Endothelial cell of umbilical vein (primary cell): ENCODE measurements around the gene LOXL1. TPM values are rescaled to one million over a fixed set of nuclear protein-coding genes. Genes with fewer than 3 reads are reported as not detected.

Experiments used
- BruUV-seq: library from RNA; stranded (reverse); fragments of 400-500 nt; replicated peaks from 2 replicates; lab custom pipeline; 2021; lab: Mats Ljungman, UMichigan
- CTCF ChIA-PET: fragments of 300-600, 350-600 bp; sonication (Branson Sonifier 250); formaldehyde crosslinking; loops from one replicate; lab custom pipeline; 2021; ENCODE audit warnings: antibody characterized with exemption, inconsistent platforms; lab: Charles Lee
- POLR2A ChIA-PET: fragments of 300-600, 350-600 bp; sonication (Branson Sonifier 250); formaldehyde crosslinking; loops from one replicate; lab custom pipeline; 2021; ENCODE audit warnings: antibody characterized with exemption, inconsistent platforms; lab: Charles Lee
- DNase-seq: peaks from one replicate; pipeline ENCODE4 v3.0.0-alpha.2; 2011; ENCODE audit warnings: low read depth, low spot score
- FAIRE-seq: peaks from 2 replicates; lab custom pipeline; 2011; peaks lifted over from hg19 to GRCh38; lab: Jason Lieb, UNC
- H2AFZ ChIP-seq: 2 replicates; pipeline ENCODE4 v1.6.0; 2012; ENCODE audit warnings: low read depth, low read length, control low read depth, inconsistent platforms
- H3K27ac ChIP-seq: 2 replicates; pipeline ENCODE4 v1.5.1; 2011; ENCODE audit warnings: low read depth, mild to moderate bottlenecking, control low read depth, low read length, moderate library complexity; ENCODE audit not compliant: insufficient read depth
- H3K27me3 ChIP-seq, 2 experiments: 2 replicates each; pipeline versions ENCODE4 v1.6.0 to v1.6.1; 2011; ENCODE audit warnings: low read length in 2 of 2, mixed read lengths in 1 of 2; ENCODE audit not compliant: control insufficient read depth in 2 of 2, insufficient read depth in 2 of 2
- H3K36me3 ChIP-seq, 2 experiments: 2 replicates in 1 of 2; 3 replicates in 1 of 2; pipeline ENCODE4 v1.5.1; 2011; ENCODE audit warnings: low read length in 2 of 2, mild to moderate bottlenecking in 1 of 2, moderate library complexity in 1 of 2; ENCODE audit not compliant: control insufficient read depth in 2 of 2, insufficient read depth in 2 of 2; ENCODE audit errors: extremely low read depth in 1 of 2
- H3K4me1 ChIP-seq: 3 replicates; pipeline ENCODE4 v1.5.1; 2011; ENCODE audit warnings: mild to moderate bottlenecking, low read length; ENCODE audit not compliant: control insufficient read depth, insufficient read depth; ENCODE audit errors: extremely low read depth
- H3K4me2 ChIP-seq: 2 replicates; pipeline ENCODE4 v1.6.1; 2011; ENCODE audit warnings: low read length, control low read depth, mixed read lengths; ENCODE audit not compliant: insufficient read depth
- H3K4me3 ChIP-seq, 3 experiments: fragments of 200-600 bp in 1 of 3; sonication (generic), shearing (Covaris generic) in 1 of 3; replicated peaks in 1 of 3; 2 replicates each; pipeline ENCODE4 v1.5.1; 2011 to 2016; ENCODE audit warnings: control low read depth in 3 of 3, low read length in 3 of 3, mild to moderate bottlenecking in 2 of 3, inconsistent platforms in 1 of 3, low read depth in 1 of 3, moderate library complexity in 1 of 3; ENCODE audit not compliant: insufficient read depth in 1 of 3
- H3K79me2 ChIP-seq: 2 replicates; pipeline ENCODE4 v1.6.0; 2012; ENCODE audit warnings: low read length, inconsistent platforms; ENCODE audit not compliant: control insufficient read depth, insufficient read depth
- H3K9ac ChIP-seq: replicated peaks from 2 replicates; pipeline ENCODE3; 2011; ENCODE audit warnings: low read length, control low read depth; ENCODE audit not compliant: insufficient read depth; ENCODE audit errors: extremely low read depth
- H3K9me1 ChIP-seq: replicated peaks from 3 replicates; pipeline ENCODE4 v1.6.0; 2011; ENCODE audit warnings: mild to moderate bottlenecking, low read length; ENCODE audit not compliant: control insufficient read depth, insufficient read depth; ENCODE audit errors: extremely low read depth
- H3K9me3 ChIP-seq: replicated peaks from 2 replicates; pipeline ENCODE4 v1.5.1; 2012; ENCODE audit warnings: low read length, inconsistent platforms; ENCODE audit not compliant: control insufficient read depth, insufficient read depth
- H4K20me1 ChIP-seq: replicated peaks from 2 replicates; pipeline ENCODE3; 2011; ENCODE audit warnings: mild to moderate bottlenecking, low read length; ENCODE audit not compliant: control insufficient read depth, insufficient read depth; ENCODE audit errors: extremely low read depth
- EZH2 ChIP-seq: IDR thresholded peaks from 2 replicates; pipeline ENCODE4 v1.6.1; 2012; ENCODE audit warnings: borderline replicate concordance, low read depth, mild to moderate bottlenecking, moderate library complexity, low read length, inconsistent platforms; ENCODE audit not compliant: severe bottlenecking
- FOS ChIP-seq: IDR thresholded peaks from 2 replicates; pipeline ENCODE4 v1.6.1; 2011; ENCODE audit warnings: mild to moderate bottlenecking, low read length, moderate library complexity, borderline replicate concordance; ENCODE audit not compliant: insufficient read depth
- GATA2 ChIP-seq: IDR thresholded peaks from 2 replicates; pipeline ENCODE4 v1.7.0; 2011; ENCODE audit warnings: low read depth, mild to moderate bottlenecking, moderate library complexity, mixed read lengths, low read length; ENCODE audit not compliant: insufficient read length, insufficient read depth
- JUN ChIP-seq: IDR thresholded peaks from 2 replicates; pipeline ENCODE4 v1.6.1; 2011; ENCODE audit warnings: borderline replicate concordance, low read depth; ENCODE audit not compliant: insufficient read length, insufficient read depth
- MYC ChIP-seq: IDR thresholded peaks from one replicate; pipeline ENCODE4 v1.6.1; 2011; ENCODE audit warnings: mild to moderate bottlenecking, low read depth, low read length
- POLR2A ChIP-seq: IDR thresholded peaks from 2 replicates; pipeline ENCODE4 v1.6.1; 2012; ENCODE audit warnings: low read depth, mild to moderate bottlenecking, control low read depth, low read length
- POLR2AphosphoS5 ChIP-seq: IDR thresholded peaks from 2 replicates; pipeline ENCODE4 v1.6.1; 2012; ENCODE audit warnings: low read depth, mild to moderate bottlenecking, control low read depth, low read length, moderate library complexity; ENCODE audit not compliant: insufficient read depth
- dilution Hi-C: fragments of 300-500 bp; cut with MboI; formaldehyde crosslinking; loops from one replicate; pipeline ENCODE4 v1.15.0; 2019; ENCODE audit warnings: low sequenced_read_pairs; ENCODE audit not compliant: extremely low pct_ligation_motif_present
- intact Hi-C: fragments of 100-400 bp; cut with micrococcal nuclease; formaldehyde crosslinking; loops from one replicate; pipeline ENCODE4 v1.10.0; 2022
- polyA plus RNA-seq, 4 experiments: library from polyadenylated mRNA; depleted of rRNA in 3 of 4; stranded (reverse) in 3 of 4; unstranded in 1 of 4; fragments of >200 nt; gene quantifications; 2 replicates each; pipeline versions ENCODE4 v1.2.1 to v1.2.3, GENCODE V29; 2011 to 2012; ENCODE audit warnings: missing spikeins in 1 of 4
- total RNA-seq: library from RNA; stranded (reverse); gene quantifications from 2 replicates; pipeline ENCODE4 v1.2.3, GENCODE V29; 2021
- TF ChIP-seq, protein P1 (sequence below), 2 donors: IDR thresholded peaks; 1 replicate in 1 of 2; 2 replicates in 1 of 2; pipeline ENCODE4 v1.5.1; 2011; ENCODE audit warnings: low read length in 2 of 2, mild to moderate bottlenecking in 2 of 2, moderate library complexity in 2 of 2, control low read depth in 1 of 2, inconsistent platforms in 1 of 2, low read depth in 1 of 2; ENCODE audit not compliant: insufficient read depth in 1 of 2; ENCODE audit errors: extremely low read depth in 1 of 2
- TF ChIP-seq, protein P2 (sequence below): IDR thresholded peaks from 2 replicates; pipeline ENCODE4 v1.6.1; 2011; ENCODE audit not compliant: insufficient read depth, insufficient read length

Gene LOXL1
- total and polyA plus RNA-seq, 2 donors (not counting 3 experiments of a cell fraction or from before 2014, with no cell fraction given), result 5.2 to 14.4 TPM

DNA sequence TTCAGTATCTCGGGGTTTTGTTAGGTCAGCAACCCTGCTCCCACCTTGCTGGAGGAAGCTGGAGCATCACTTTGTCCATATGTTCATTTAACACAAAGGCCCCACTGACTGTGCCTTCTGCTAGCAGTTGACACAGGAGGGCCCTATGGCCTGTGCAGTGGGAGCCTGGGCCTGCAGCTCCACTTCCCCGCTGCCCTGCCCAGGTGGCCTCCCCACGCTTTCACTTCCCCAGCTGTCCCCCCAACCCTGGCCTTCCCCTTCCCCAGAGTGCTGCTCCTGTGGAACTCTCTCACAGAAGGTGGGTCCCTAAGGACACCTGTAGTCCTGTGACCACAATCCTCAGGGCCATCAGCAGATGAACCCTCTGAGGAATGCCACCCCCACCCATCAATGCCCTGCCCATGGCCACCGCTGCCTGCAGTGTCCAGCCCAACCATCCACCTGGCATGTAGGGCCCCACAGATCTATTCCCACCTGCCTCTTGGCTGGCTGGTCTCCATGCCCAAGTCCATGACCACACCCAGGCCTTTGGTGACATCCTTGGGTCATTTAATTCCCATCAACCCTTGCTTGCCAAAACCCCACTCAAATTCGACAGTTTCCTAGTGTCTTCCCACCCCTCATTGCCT lies 39.4 kb upstream of the LOXL1 start:
- dilution Hi-C loops, result no loop called here

DNA sequence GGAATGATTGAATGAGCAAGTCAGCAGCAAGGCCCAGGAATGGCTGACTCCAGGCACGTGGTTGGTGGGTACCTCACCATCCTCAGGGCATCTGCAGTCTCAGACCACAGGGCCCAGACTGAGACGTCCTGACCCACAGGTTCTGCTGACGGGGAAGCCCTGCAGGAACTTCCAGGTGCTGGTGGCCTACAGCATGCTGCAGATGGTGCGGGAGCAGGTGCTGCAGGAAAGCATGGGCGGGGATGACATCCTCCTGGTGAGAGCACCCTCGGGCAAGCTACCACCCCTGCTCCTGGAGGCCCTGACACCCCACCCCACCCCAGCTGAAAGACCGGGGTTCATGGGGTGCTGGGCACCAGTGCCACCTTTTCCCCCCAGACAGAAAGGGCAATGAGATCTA lies 38.8 kb upstream of the LOXL1 start:
- dilution Hi-C loops, result no loop called here
- intact Hi-C loops, result no loop called here
- H3K27me3 ChIP-seq, result peaks cover 0 to 1% of the 10 kb centered on the region in 2 experiments
- no TSS peak for BruUV-seq
- H3K4me2 ChIP-seq, result no peak overlapping the region
- TF ChIP-seq, protein P1, sequence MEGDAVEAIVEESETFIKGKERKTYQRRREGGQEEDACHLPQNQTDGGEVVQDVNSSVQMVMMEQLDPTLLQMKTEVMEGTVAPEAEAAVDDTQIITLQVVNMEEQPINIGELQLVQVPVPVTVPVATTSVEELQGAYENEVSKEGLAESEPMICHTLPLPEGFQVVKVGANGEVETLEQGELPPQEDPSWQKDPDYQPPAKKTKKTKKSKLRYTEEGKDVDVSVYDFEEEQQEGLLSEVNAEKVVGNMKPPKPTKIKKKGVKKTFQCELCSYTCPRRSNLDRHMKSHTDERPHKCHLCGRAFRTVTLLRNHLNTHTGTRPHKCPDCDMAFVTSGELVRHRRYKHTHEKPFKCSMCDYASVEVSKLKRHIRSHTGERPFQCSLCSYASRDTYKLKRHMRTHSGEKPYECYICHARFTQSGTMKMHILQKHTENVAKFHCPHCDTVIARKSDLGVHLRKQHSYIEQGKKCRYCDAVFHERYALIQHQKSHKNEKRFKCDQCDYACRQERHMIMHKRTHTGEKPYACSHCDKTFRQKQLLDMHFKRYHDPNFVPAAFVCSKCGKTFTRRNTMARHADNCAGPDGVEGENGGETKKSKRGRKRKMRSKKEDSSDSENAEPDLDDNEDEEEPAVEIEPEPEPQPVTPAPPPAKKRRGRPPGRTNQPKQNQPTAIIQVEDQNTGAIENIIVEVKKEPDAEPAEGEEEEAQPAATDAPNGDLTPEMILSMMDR (IDR thresholded peaks at IDR 0.05; ENCODE audit: extremely low read depth in 1 of 2, insufficient read depth in 1 of 2, low read depth in 1 of 2, low read length in 2 of 2), result no peak
- no peak for TF ChIP-seq FOS
- TF ChIP-seq EZH2, result no peak
- TF ChIP-seq, protein P2, sequence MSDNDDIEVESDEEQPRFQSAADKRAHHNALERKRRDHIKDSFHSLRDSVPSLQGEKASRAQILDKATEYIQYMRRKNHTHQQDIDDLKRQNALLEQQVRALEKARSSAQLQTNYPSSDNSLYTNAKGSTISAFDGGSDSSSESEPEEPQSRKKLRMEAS, result no peak
- no peak for TF ChIP-seq GATA2
- TF ChIP-seq POLR2A, result no peak
- no peak for TF ChIP-seq POLR2AphosphoS5
- TF ChIP-seq JUN, result no peak
- no peak for TF ChIP-seq MYC
- ChIA-PET CTCF (interaction anchor here (1.3 kb wide), 1 partner anchor 162 kb away, joined by 3 read pairs; no protein-coding TSS in a partner anchor), POLR2A (no interaction called here)
- H3K79me2 ChIP-seq, result no peaks in the 10 kb centered on the region
- H3K9ac ChIP-seq, result no peak overlapping the region
- no peak for FAIRE-seq
- DNase-seq, result no peak
- no peaks in the 10 kb centered on the region for H3K9me1 ChIP-seq
- no peak overlapping the region for H3K27ac ChIP-seq
- H3K36me3 ChIP-seq, result no peaks in the 10 kb centered on the region
- H4K20me1 ChIP-seq, result no peaks in the 10 kb centered on the region
- H3K4me3 ChIP-seq, result no peak overlapping the region
- no peaks in the 10 kb centered on the region for H3K4me1 ChIP-seq
- H2AFZ ChIP-seq, result no peak overlapping the region
- no peaks in the 10 kb centered on the region for H3K9me3 ChIP-seq

More for the DNA sequence above, 39.4 kb upstream of the LOXL1 start:
- H3K9me1 ChIP-seq, result no peaks in the 10 kb centered on the region
- ChIA-PET CTCF (no interaction called here), POLR2A (no interaction called here)
- TF ChIP-seq POLR2A (no peak), POLR2AphosphoS5 (no peak), JUN (no peak), GATA2 (no peak), EZH2 (no peak), FOS (no peak)
- TF ChIP-seq, protein P2, result no peak
- no TSS peak for BruUV-seq
- no peak overlapping the region for H3K4me2 ChIP-seq
- H2AFZ ChIP-seq, result no peak overlapping the region
- H3K9me3 ChIP-seq, result no peaks in the 10 kb centered on the region
- H3K27ac ChIP-seq, result no peak overlapping the region
- H3K36me3 ChIP-seq, result no peaks in the 10 kb centered on the region
- H3K4me3 ChIP-seq, result no peak overlapping the region
- intact Hi-C loops, result no loop called here
- H3K4me1 ChIP-seq, result no peaks in the 10 kb centered on the region
- H4K20me1 ChIP-seq, result no peaks in the 10 kb centered on the region
- no peak for DNase-seq
- no peak for FAIRE-seq
- H3K27me3 ChIP-seq, result peaks cover 0 to 1% of the 10 kb centered on the region in 2 experiments
- H3K79me2 ChIP-seq, result no peaks in the 10 kb centered on the region
- H3K9ac ChIP-seq, result no peak overlapping the region
